NCI-H446 (cell line): ENCODE data around the gene NUF2.

Source experiments
- DNase-seq, 2 experiments: peaks; one replicate each; lab custom pipeline; 2025; lab: John Stamatoyannopoulos, UW

The NUF2 gene

DNA sequence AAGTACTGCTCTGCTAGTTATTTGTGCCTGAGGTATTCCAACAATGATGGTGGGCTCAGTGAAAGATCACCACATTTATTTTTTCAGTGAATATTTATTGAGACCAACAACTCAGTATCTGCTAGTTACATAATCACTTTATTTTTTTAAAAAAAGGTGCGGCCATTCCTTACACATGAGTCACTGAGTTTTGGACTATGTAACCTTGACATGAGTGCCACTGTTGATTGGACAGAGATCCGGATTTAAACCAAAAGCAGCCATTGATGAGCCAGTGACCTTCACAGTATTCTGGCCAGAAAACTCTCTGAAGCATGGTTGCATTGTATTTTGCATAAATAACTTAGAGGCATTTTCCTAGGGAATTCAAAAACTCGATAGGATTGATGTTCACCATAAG, 79.5 kb downstream of the NUF2 start:
- no peak for DNase-seq
